ENCODE data around the gene SMIM23. TPM values are rescaled to one million over a fixed set of nuclear protein-coding genes. Genes with fewer than 3 reads are reported as not detected.

The SMIM23 gene
- total RNA-seq, 1 experiment from 2014 or later = not detected

DNA sequence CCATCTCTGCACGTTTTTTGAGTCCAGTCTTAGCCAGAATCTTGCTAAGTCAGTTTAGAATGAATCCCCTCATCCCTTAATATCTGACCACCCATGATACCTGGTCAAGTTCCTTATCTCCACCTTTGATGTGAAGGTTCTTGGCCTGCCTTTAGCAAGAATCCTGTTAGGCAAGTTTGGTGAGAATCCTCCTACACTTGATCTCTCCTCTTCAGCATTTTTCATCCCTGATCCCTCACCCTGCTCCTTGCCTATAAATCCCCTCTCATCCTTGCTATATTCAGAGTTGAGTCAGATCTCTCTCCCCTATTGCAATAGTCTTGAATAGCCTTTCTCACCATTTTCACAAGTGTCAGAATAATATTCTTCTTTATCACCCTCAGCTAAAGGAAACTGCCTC lies 31.0 kb downstream of the SMIM23 start:
- CTCF ChIA-PET = no interaction called here
- H3K4me1 Mint-ChIP-seq = no peaks in the 10 kb centered on the region
- H3K36me3 Mint-ChIP-seq = no peaks in the 10 kb centered on the region
- H3K9me3 Mint-ChIP-seq = no peaks in the 10 kb centered on the region; the same call in 1 of the 2 replicates
- ATAC-seq = no peak
- DNase-seq (ENCODE audit: low spot score) = no peak
- POLR2A ChIA-PET = no interaction called here
- peaks cover 5% of the 10 kb centered on the region for H3K27me3 Mint-ChIP-seq (ENCODE audit: low read depth)
- TF ChIP-seq ETV6 (CRISPR knock-in tag; IDR thresholded peaks at IDR 0.05) = no peak
- no peak for TF ChIP-seq ZNF263 (CRISPR knock-in tag; IDR thresholded peaks at IDR 0.05; ENCODE audit: low read depth)
- TF ChIP-seq ZSCAN18 (CRISPR knock-in tag; IDR thresholded peaks at IDR 0.05) = no peak
- no peak for TF ChIP-seq E2F1 (CRISPR knock-in tag; IDR thresholded peaks at IDR 0.05)
- TF ChIP-seq JAZF1 (CRISPR knock-in tag; IDR thresholded peaks at IDR 0.05) = no peak
- no peak for TF ChIP-seq NR3C1 (CRISPR knock-in tag; conservative IDR thresholded peaks at IDR 0.05; ENCODE audit: low read depth)
- no peak for TF ChIP-seq ZNF512 (CRISPR knock-in tag; IDR thresholded peaks at IDR 0.05; ENCODE audit: borderline replicate concordance)
- no peak for TF ChIP-seq NFE2L1 (CRISPR knock-in tag; IDR thresholded peaks at IDR 0.05)
- H3K4me3 Mint-ChIP-seq = no peak overlapping the region
- H3K27ac Mint-ChIP-seq = no peak overlapping the region

- H3K4me1 Mint-ChIP-seq = peaks cover 3% of the 10 kb centered on the region
- H3K27ac Mint-ChIP-seq = no peak overlapping the region
- H3K27me3 Mint-ChIP-seq (ENCODE audit: low read depth) = peaks cover 3% of the 10 kb centered on the region; the same call in 1 of the 2 replicates
- TF ChIP-seq TEAD1 (CRISPR knock-in tag; IDR thresholded peaks at IDR 0.05) (no peak), ZNF671 (CRISPR knock-in tag; IDR thresholded peaks at IDR 0.05) (no peak), ZNF532 (CRISPR knock-in tag; IDR thresholded peaks at IDR 0.05; ENCODE audit: borderline replicate concordance) (no peak), CREM (CRISPR knock-in tag; IDR thresholded peaks at IDR 0.05) (no peak)
- TF ChIP-seq, protein P1, sequence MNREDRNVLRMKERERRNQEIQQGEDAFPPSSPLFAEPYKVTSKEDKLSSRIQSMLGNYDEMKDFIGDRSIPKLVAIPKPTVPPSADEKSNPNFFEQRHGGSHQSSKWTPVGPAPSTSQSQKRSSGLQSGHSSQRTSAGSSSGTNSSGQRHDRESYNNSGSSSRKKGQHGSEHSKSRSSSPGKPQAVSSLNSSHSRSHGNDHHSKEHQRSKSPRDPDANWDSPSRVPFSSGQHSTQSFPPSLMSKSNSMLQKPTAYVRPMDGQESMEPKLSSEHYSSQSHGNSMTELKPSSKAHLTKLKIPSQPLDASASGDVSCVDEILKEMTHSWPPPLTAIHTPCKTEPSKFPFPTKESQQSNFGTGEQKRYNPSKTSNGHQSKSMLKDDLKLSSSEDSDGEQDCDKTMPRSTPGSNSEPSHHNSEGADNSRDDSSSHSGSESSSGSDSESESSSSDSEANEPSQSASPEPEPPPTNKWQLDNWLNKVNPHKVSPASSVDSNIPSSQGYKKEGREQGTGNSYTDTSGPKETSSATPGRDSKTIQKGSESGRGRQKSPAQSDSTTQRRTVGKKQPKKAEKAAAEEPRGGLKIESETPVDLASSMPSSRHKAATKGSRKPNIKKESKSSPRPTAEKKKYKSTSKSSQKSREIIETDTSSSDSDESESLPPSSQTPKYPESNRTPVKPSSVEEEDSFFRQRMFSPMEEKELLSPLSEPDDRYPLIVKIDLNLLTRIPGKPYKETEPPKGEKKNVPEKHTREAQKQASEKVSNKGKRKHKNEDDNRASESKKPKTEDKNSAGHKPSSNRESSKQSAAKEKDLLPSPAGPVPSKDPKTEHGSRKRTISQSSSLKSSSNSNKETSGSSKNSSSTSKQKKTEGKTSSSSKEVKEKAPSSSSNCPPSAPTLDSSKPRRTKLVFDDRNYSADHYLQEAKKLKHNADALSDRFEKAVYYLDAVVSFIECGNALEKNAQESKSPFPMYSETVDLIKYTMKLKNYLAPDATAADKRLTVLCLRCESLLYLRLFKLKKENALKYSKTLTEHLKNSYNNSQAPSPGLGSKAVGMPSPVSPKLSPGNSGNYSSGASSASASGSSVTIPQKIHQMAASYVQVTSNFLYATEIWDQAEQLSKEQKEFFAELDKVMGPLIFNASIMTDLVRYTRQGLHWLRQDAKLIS (CRISPR knock-in tag; IDR thresholded peaks at IDR 0.05; ENCODE audit: borderline replicate concordance) = no peak
- ATAC-seq (no peak), DNase-seq (ENCODE audit: low spot score) (no peak)
- no peaks in the 10 kb centered on the region for H3K9me3 Mint-ChIP-seq
- no peak overlapping the region for H3K4me3 Mint-ChIP-seq
- CTCF ChIA-PET = interaction anchor here (0.6 to 1.6 kb wide), 3 partner anchors 29 to 98 kb away, joined by 4 to 5 read pairs (median 4); no protein-coding TSS in a partner anchor
- POLR2A ChIA-PET = no interaction called here
- no peaks in the 10 kb centered on the region for H3K36me3 Mint-ChIP-seq
Measured at GRCh38 chr5:171820561-171820960, 34.9 kb downstream of the SMIM23 start.
